Endothelial cell of umbilical vein (primary cell): ENCODE data around the gene METTL16.

Experiments
- EZH2 ChIP-seq: IDR thresholded peaks from 2 replicates; pipeline ENCODE4 v1.6.1; 2012; ENCODE audit warnings: borderline replicate concordance, low read depth, mild to moderate bottlenecking, moderate library complexity, low read length, inconsistent platforms; ENCODE audit not compliant: severe bottlenecking
- MAX ChIP-seq: IDR thresholded peaks from 2 replicates; pipeline ENCODE4 v1.6.1; 2011; ENCODE audit not compliant: insufficient read depth, insufficient read length
- MYC ChIP-seq: IDR thresholded peaks from one replicate; pipeline ENCODE4 v1.6.1; 2011; ENCODE audit warnings: mild to moderate bottlenecking, low read depth, low read length
- POLR2A ChIP-seq: IDR thresholded peaks from 2 replicates; pipeline ENCODE4 v1.6.1; 2012; ENCODE audit warnings: low read depth, mild to moderate bottlenecking, control low read depth, low read length
- POLR2AphosphoS5 ChIP-seq: IDR thresholded peaks from 2 replicates; pipeline ENCODE4 v1.6.1; 2012; ENCODE audit warnings: low read depth, mild to moderate bottlenecking, control low read depth, low read length, moderate library complexity; ENCODE audit not compliant: insufficient read depth
- TF ChIP-seq, protein P1 (sequence below), 2 donors: IDR thresholded peaks; 1 replicate in 1 of 2; 2 replicates in 1 of 2; pipeline ENCODE4 v1.5.1; 2011; ENCODE audit warnings: low read length in 2 of 2, mild to moderate bottlenecking in 2 of 2, moderate library complexity in 2 of 2, control low read depth in 1 of 2, inconsistent platforms in 1 of 2, low read depth in 1 of 2; ENCODE audit not compliant: insufficient read depth in 1 of 2; ENCODE audit errors: extremely low read depth in 1 of 2

DNA sequence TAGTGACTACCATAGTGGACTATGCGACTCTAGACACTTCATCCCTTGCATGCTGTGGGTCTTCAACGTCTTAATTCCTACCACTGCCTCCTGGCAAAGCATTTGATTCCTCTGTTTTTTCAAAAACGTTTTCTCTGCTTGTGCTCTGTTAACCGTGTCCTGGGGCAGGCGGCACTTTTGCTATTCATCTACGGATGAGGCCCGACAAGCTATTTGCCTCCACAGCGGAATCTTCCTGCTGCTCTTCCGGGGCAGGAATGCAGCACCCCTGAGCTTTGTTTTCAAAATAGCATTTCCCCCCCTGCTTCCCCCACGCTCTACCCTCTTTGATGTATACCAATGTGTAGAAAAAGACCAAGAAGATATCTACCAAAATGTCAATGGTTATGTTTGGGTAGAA is 39.8 kb upstream of the METTL16 start:
- no peak for TF ChIP-seq POLR2A
- TF ChIP-seq, protein P1, sequence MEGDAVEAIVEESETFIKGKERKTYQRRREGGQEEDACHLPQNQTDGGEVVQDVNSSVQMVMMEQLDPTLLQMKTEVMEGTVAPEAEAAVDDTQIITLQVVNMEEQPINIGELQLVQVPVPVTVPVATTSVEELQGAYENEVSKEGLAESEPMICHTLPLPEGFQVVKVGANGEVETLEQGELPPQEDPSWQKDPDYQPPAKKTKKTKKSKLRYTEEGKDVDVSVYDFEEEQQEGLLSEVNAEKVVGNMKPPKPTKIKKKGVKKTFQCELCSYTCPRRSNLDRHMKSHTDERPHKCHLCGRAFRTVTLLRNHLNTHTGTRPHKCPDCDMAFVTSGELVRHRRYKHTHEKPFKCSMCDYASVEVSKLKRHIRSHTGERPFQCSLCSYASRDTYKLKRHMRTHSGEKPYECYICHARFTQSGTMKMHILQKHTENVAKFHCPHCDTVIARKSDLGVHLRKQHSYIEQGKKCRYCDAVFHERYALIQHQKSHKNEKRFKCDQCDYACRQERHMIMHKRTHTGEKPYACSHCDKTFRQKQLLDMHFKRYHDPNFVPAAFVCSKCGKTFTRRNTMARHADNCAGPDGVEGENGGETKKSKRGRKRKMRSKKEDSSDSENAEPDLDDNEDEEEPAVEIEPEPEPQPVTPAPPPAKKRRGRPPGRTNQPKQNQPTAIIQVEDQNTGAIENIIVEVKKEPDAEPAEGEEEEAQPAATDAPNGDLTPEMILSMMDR (IDR thresholded peaks at IDR 0.05; ENCODE audit: extremely low read depth in 1 of 2, insufficient read depth in 1 of 2, low read depth in 1 of 2, low read length in 2 of 2), result no peak
- TF ChIP-seq POLR2AphosphoS5, result no peak
- no peak for TF ChIP-seq MYC
- no peak for TF ChIP-seq EZH2
- TF ChIP-seq MAX, result no peak
